ENCODE measurements around the gene USP2. TPM values are rescaled to one million over a fixed set of nuclear protein-coding genes. Genes with fewer than 3 reads are reported as not detected.

USP2 gene
- total and polyA plus RNA-seq, 2 of the 4 experiments (the other 2 are of a cell fraction): 0.18 to 0.79 TPM

DNA sequence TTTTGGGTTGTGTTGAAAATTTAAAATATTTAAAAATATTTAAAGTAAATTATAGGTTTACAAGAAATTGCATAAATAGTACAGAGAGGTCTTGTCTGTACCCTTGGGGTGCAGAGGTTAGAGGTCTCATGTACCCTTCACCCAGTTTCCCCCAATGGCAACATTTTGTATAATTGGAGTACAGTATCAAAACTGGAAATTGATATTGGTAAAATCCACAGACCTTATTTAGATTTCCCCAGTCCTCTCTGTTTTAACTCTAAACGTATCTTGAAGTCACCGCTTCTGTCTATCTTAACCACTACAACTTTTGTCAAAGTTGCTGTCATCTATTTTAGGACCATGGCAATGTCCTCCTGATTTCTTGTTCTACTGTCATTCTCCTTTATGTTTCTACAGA is 30.6 kb upstream of the USP2 start:
- Histone ChIP-seq H3K4me2 (ENCODE audit: low read depth, low read length) (no peak overlapping the region), H3K4me1 (ENCODE audit: control insufficient read depth, insufficient read depth, low read length) (peaks cover 6% of the 10 kb centered on the region), H4K91ac (ENCODE audit: insufficient read depth, low read depth, low read length) (no peak overlapping the region), H3K9ac (ENCODE audit: low read depth, low read length) (no peak overlapping the region), H2BK15ac (ENCODE audit: low read depth, low read length) (no peak overlapping the region), H2BK20ac (ENCODE audit: low read depth, low read length) (no peak overlapping the region), H2BK120ac (ENCODE audit: low read depth, low read length) (no peak overlapping the region), H3K14ac (replicated peaks; ENCODE audit: low read depth, low read length) (no peak overlapping the region), H3K4me3 (ENCODE audit: insufficient read depth, low read depth, low read length) (no peak overlapping the region), H3K18ac (ENCODE audit: low read depth, low read length) (no peak overlapping the region), H3K9me1 (ENCODE audit: insufficient read depth, low read length) (peaks cover 12% of the 10 kb centered on the region), H3K23ac (ENCODE audit: low read depth, low read length) (no peak overlapping the region), H4K20me1 (ENCODE audit: insufficient read depth, low read length) (0 out of 2 replicates have a peak, but pooled peaks cover 2% of the 10 kb centered on the region), H4K5ac (ENCODE audit: low read depth, low read length) (no peak overlapping the region), H2BK5ac (ENCODE audit: low read depth, low read length, poor library complexity, severe bottlenecking) (no peak overlapping the region), H2AFZ (replicated peaks; ENCODE audit: low read length, poor library complexity) (no peak overlapping the region), H2AK9ac (replicated peaks; ENCODE audit: low read depth, low read length, poor library complexity) (no peak overlapping the region), H3K9me3 (ENCODE audit: control insufficient read depth, insufficient read depth, low read length) (no peaks in the 10 kb centered on the region; the same call in 1 of the 2 replicates), H2AK5ac (ENCODE audit: low read depth, low read length) (no peak overlapping the region), H4K8ac (ENCODE audit: low read depth in 2 of 2, low read length in 2 of 2) (no peak overlapping the region), H3K27ac (ENCODE audit: insufficient read depth, low read length) (no peak overlapping the region), H3K4ac (ENCODE audit: low read depth, low read length) (no peak overlapping the region), H3K36me3 (ENCODE audit: control insufficient read depth, insufficient read depth, low read length) (no peaks in the 10 kb centered on the region), H3K56ac (ENCODE audit: extremely low read depth, insufficient read depth, low read length) (no peak overlapping the region), H3K79me1 (ENCODE audit: low read depth in 1 of 2, low read length in 2 of 2) (peaks cover 0 to 7% of the 10 kb centered on the region in 2 experiments; a peak in 2 of 4 replicates), H3K27me3 (ENCODE audit: control insufficient read depth, insufficient read depth, low read length) (peaks cover 2% of the 10 kb centered on the region; the same call in 1 of the 2 replicates)
- ChIA-PET CTCF (no interaction called here), POLR2A (ENCODE audit: unreplicated experiment) (no interaction called here)
- 90% methylated on average over 2 of the region's 2 CpGs; no CpG with 5 or more reads in 1 of the 2 experiments for WGBS, 2 experiments (ENCODE audit: extremely low coverage in 2 of 2, insufficient read length in 1 of 2)
- in situ Hi-C loops (cut with MboI; ENCODE audit: low sequenced_read_pairs) (no loop called here), dilution Hi-C loops (cut with HindIII; ENCODE audit: low sequenced_read_pairs, unreplicated experiment) (no loop called here), intact Hi-C loops (cut with micrococcal nuclease) (no loop called here)
- no peak for ATAC-seq (ENCODE audit: low read depth)
- no peak for TF ChIP-seq MAFK (IDR thresholded peaks at IDR 0.05; ENCODE audit: low read depth, low read length)
- TF ChIP-seq BHLHE40 (IDR thresholded peaks at IDR 0.05; ENCODE audit: low read depth, low read length): no peak
- TF ChIP-seq, protein P1, sequence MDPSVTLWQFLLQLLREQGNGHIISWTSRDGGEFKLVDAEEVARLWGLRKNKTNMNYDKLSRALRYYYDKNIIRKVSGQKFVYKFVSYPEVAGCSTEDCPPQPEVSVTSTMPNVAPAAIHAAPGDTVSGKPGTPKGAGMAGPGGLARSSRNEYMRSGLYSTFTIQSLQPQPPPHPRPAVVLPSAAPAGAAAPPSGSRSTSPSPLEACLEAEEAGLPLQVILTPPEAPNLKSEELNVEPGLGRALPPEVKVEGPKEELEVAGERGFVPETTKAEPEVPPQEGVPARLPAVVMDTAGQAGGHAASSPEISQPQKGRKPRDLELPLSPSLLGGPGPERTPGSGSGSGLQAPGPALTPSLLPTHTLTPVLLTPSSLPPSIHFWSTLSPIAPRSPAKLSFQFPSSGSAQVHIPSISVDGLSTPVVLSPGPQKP (IDR thresholded peaks at IDR 0.05; ENCODE audit: borderline replicate concordance, low read depth, low read length): no peak
- TF ChIP-seq RAD21 (IDR thresholded peaks at IDR 0.05; ENCODE audit: low read length): no peak
- no peak for TF ChIP-seq SMC3 (IDR thresholded peaks at IDR 0.05; ENCODE audit: low read depth, low read length)
- no peak for TF ChIP-seq CHD1 (IDR thresholded peaks at IDR 0.05; ENCODE audit: low read depth, low read length)
- no peak for TF ChIP-seq RCOR1 (IDR thresholded peaks at IDR 0.05; ENCODE audit: insufficient replicate concordance, low read length)
- no peak for TF ChIP-seq RFX5 (IDR thresholded peaks at IDR 0.05; ENCODE audit: low read depth, low read length)
- TF ChIP-seq NFE2L2 (IDR thresholded peaks at IDR 0.05; ENCODE audit: low read depth, low read length): no peak
- no peak for DNase-seq
- no TSS peak for BruUV-seq (replicated peaks)

Measured in IMR-90 (cell line).